ENCODE data around the gene LMNTD1. TPM values are rescaled to one million over a fixed set of nuclear protein-coding genes. Genes with fewer than 3 reads are reported as not detected.

Gene LMNTD1
- polyA plus RNA-seq, 1 donor from 2014 or later: not detected

GRCh38 chr12:25504744-25505143 is 48.3 kb downstream of the LMNTD1 start:
- Histone ChIP-seq H3F3A (ENCODE audit: insufficient read depth, low read length, poor library complexity, severe bottlenecking) (no peaks in the 10 kb centered on the region), H4K20me1 (ENCODE audit: insufficient read depth) (no peaks in the 10 kb centered on the region), H3K9ac (ENCODE audit: low read length) (no peak overlapping the region), H3K9me3 (ENCODE audit: low read length) (no peaks in the 10 kb centered on the region), H3K27ac (ENCODE audit: low read length) (no peak overlapping the region), H3K79me2 (replicated peaks; ENCODE audit: insufficient read depth, low read length) (no peaks in the 10 kb centered on the region), H3K36me3 (ENCODE audit: insufficient read depth, low read length) (no peaks in the 10 kb centered on the region), H3K9me2 (ENCODE audit: insufficient read depth, low read length) (no peaks in the 10 kb centered on the region), H3K4me2 (ENCODE audit: low read length) (no peak overlapping the region), H3K4me3 (ENCODE audit: low read length) (no peak overlapping the region), H2AFZ (ENCODE audit: low read depth, low read length) (no peak overlapping the region), H3K27me3 (ENCODE audit: insufficient read depth, low read depth, low read length) (no peaks in the 10 kb centered on the region)
- TF ChIP-seq EZH2 (IDR thresholded peaks at IDR 0.05; ENCODE audit: borderline replicate concordance, insufficient read depth, low read length, poor library complexity, severe bottlenecking): no peak
- no peak for TF ChIP-seq POLR2AphosphoS5 (IDR thresholded peaks at IDR 0.05)
- no peak for TF ChIP-seq MXI1 (conservative IDR thresholded peaks at IDR 0.05; ENCODE audit: poor library complexity, severe bottlenecking)
- no peak for TF ChIP-seq SMC3 (conservative IDR thresholded peaks at IDR 0.05; ENCODE audit: poor library complexity)
- no peak for TF ChIP-seq CTCF (IDR thresholded peaks at IDR 0.05; ENCODE audit: poor library complexity, severe bottlenecking)
- no peak for TF ChIP-seq EP300 (conservative IDR thresholded peaks at IDR 0.05; ENCODE audit: poor library complexity, severe bottlenecking)
- TF ChIP-seq RAD21 (conservative IDR thresholded peaks at IDR 0.05): no peak

- Histone ChIP-seq H3K9me3 (ENCODE audit: low read length) (no peaks in the 10 kb centered on the region), H3K36me3 (ENCODE audit: insufficient read depth, low read length) (no peaks in the 10 kb centered on the region), H3K9me2 (ENCODE audit: insufficient read depth, low read length) (no peaks in the 10 kb centered on the region), H3K9ac (ENCODE audit: low read length) (no peak overlapping the region), H4K20me1 (ENCODE audit: insufficient read depth) (no peaks in the 10 kb centered on the region), H3K27ac (ENCODE audit: low read length) (no peak overlapping the region), H3K4me2 (ENCODE audit: low read length) (no peak overlapping the region), H3K4me3 (ENCODE audit: low read length) (no peak overlapping the region), H3K79me2 (replicated peaks; ENCODE audit: insufficient read depth, low read length) (no peaks in the 10 kb centered on the region), H3F3A (ENCODE audit: insufficient read depth, low read length, poor library complexity, severe bottlenecking) (no peaks in the 10 kb centered on the region), H2AFZ (ENCODE audit: low read depth, low read length) (no peak overlapping the region), H3K27me3 (ENCODE audit: insufficient read depth, low read depth, low read length) (no peaks in the 10 kb centered on the region)
- TF ChIP-seq TAF1 (IDR thresholded peaks at IDR 0.05; ENCODE audit: low read depth): no peak
- TF ChIP-seq EP300 (conservative IDR thresholded peaks at IDR 0.05; ENCODE audit: poor library complexity, severe bottlenecking): no peak
- no peak for TF ChIP-seq REST (IDR thresholded peaks at IDR 0.05; ENCODE audit: borderline replicate concordance)
- no peak for TF ChIP-seq SMC3 (conservative IDR thresholded peaks at IDR 0.05; ENCODE audit: poor library complexity)
- TF ChIP-seq RAD21 (conservative IDR thresholded peaks at IDR 0.05): no peak
- TF ChIP-seq CTCF (IDR thresholded peaks at IDR 0.05; ENCODE audit: poor library complexity, severe bottlenecking): no peak
- TF ChIP-seq EZH2 (IDR thresholded peaks at IDR 0.05; ENCODE audit: borderline replicate concordance, insufficient read depth, low read length, poor library complexity, severe bottlenecking): no peak
- no peak for TF ChIP-seq MXI1 (conservative IDR thresholded peaks at IDR 0.05; ENCODE audit: poor library complexity, severe bottlenecking)
- no peak for TF ChIP-seq POLR2AphosphoS5 (IDR thresholded peaks at IDR 0.05)
Measured at GRCh38 chr12:25503666-25504065, 49.4 kb downstream of the LMNTD1 start.

All from neural cell (in vitro differentiated cells).